DMS 273 (cell line): Measurements from ENCODE around the gene TNNI3.
"Not testable (repeated sequence)": the region's sequence is repeated elsewhere in the genome, so short reads cannot be mapped to it uniquely, and the experiment has no call there.

Experiments used
- DNase-seq: peaks from one replicate; lab custom pipeline; 2025; ENCODE audit not compliant: unreplicated experiment; lab: John Stamatoyannopoulos, UW

The TNNI3 gene

DNA sequence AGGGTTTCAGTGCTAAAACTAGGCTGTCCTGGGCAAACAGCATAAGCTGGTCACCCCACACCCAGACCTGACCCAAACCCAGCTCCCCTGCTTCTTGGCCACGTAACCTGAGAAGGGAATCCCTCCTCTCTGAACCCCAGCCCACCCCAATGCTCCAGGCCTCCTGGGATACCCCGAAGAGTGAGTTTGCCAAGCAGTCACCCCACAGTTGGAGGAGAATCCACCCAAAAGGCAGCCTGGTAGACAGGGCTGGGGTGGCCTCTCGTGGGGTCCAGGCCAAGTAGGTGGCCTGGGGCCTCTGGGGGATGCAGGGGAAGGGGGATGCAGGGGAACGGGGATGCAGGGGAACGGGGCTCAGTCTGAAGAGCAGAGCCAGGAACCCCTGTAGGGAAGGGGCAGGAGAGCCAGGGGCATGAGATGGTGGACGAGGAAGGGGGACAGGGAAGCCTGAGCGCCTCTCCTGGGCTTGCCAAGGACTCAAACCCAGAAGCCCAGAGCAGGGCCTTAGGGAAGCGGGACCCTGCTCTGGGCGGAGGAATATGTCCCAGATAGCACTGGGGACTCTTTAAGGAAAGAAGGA is 42.9 kb downstream of the TNNI3 start:
- no peak for DNase-seq

- peak; percentile 92 for DNase-seq
Observed at GRCh38 chr19:55113570-55114039, 43.9 kb downstream of the TNNI3 start.

DNA sequence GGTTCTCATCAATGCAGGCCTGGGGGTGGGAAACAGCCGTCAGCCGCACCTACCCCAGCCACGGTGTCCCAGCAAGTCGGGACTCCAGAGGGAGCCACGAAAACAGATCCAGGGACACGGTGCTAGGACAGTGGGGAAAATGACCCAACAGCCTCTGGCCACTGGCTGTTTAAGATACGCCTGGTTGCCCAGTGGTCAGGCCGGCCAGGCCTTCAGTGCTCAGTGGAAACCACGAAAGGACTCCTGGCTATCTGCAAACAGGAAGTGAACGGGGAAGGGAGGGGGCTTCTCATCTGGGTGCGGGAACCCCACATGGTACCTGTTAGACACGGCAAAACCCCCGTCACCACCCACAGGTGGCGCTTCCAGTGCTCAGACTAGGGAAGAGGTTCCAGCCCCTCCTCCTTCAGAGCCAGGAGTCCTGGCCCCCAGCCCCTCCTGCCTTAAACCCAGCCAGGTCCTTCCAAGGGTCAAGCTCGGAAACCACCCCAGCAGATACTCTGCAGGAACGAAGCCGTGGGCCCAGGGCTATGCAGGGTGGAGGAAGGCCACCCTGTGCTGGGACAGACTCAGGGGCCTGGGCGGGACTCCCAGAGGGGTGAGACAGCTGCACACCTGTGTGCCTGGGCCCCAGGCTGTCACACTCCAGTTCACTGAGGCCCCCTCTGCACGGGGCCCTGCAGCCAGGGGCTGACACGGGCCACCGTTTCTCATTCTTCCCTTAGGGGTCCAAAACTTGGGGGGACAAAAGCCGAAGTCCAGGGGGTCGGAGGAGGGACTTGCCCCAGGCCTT is 44.6 kb downstream of the TNNI3 start:
- no peak for DNase-seq

- no peak for DNase-seq
Observed at GRCh38 chr19:55112246-55112776, 45.2 kb downstream of the TNNI3 start.

GRCh38 chr19:55111238-55111831 is 46.2 kb downstream of the TNNI3 start:
- no peak for DNase-seq

- DNase-seq: no peak
Observed at GRCh38 chr19:55109527-55110291, 47.8 kb downstream of the TNNI3 start.

DNA sequence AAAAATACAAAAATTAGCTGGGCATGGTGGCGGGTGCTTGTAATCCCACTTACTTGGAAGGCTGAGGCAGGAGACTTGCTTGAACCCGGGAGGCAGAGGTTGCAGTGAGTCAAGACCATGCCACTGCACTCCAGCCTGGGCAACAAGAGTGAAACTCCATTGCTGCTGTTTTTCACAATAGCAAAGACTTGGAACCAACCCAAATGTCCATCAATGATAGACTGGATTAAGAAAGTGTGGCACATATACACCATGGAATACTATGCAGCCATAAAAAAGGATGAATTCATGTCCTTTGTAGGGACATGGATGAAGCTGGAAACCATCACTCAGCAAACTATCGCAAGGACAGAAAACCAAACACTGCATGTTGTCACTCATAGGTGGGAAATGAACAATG is 50.3 kb downstream of the TNNI3 start:
- DNase-seq: not testable (repeated sequence)

DNA sequence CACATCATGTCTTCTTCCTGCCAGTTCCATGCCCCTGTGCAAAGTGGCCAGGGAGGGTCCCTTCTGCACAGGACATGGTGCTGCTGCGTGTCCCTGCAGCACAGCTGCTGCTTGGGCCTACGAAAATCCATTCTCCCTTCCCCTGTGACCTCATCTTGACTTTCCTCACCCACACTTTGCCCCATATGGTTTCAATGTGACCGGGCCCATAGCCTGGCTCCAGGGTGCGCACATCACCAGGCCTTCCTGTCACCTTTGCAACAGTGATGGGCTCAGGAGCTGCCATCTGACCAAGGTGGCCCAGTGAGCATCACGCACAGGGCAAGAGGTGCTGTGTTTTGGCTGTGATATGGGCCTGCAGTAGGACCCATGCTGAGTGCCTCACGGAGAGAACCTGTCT is 50.9 kb downstream of the TNNI3 start:
- no peak for DNase-seq

DNA sequence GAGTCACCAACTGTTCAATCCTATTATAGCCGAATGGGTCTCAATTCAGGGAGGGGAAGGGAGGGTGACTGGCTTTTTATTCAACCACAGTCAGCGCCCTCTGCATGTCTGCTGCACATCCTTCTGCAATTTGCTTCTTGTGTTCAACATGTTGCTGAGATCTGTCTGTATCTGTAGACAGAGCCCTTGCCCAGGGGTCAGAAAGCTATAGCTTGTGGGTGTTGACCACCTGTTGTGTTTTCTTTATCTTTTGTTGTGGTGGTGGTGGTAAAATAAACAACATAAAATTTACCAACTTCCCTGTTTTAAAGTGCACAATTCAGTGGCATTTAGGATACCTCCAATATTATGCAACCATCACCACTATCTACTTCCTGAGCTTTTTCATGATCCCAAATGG is 52.3 kb downstream of the TNNI3 start:
- no peak for DNase-seq

DNA sequence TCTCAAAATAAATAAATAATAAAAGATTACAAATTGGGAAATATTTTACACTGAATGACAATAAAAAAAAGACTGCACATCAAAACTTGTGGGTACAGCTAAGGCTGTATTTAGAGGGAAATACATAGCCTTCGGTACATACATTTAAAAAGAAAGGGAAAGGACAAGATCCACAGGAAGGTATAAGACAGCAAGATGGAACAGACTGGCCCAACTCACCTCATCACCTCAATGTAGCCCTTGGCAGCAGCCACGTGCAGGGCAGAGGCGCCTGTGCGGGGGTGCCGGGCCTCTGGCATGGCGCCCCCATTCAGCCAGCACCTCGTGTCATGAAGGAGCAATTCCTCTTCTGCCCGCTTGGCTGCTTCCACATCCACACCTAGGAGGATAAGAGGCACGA is 54.3 kb downstream of the TNNI3 start:
- DNase-seq: no peak
